NCI-H526 treated with DMSO at 0.1 percent for 48 hours (cell line): ENCODE results near the gene CEP85.

Experiments
- DNase-seq: peaks from one replicate; lab custom pipeline; 2025; lab: John Stamatoyannopoulos, UW

The CEP85 gene

GRCh38 chr1:26277719-26278118 is 43.7 kb downstream of the CEP85 start:
- DNase-seq: no peak

GRCh38 chr1:26278303-26278702 is 44.3 kb downstream of the CEP85 start:
- no peak for DNase-seq

- DNase-seq: no peak
These were observed 44.9 kb downstream of the CEP85 start for GRCh38 chr1:26278724-26279455.

GRCh38 chr1:26279456-26280332 is 45.7 kb downstream of the CEP85 start, which contains the start of gene SH3BGRL3:
Gene SH3BGRL3, plus strand, starts transcription at chr1:26280086. Its CDS starts 70 bp downstream, at chr1:26280156.
- peak; percentile 75 for DNase-seq

- no peak for DNase-seq
These were observed 46.5 kb downstream of the CEP85 start for GRCh38 chr1:26280333-26281042.

GRCh38 chr1:26281091-26281958 is 47.3 kb downstream of the CEP85 start:
- DNase-seq: no peak

- no peak for DNase-seq
These were observed 48.0 kb downstream of the CEP85 start for GRCh38 chr1:26281971-26282370.

- no peak for DNase-seq
These were observed 48.5 kb downstream of the CEP85 start for GRCh38 chr1:26282401-26282918.

GRCh38 chr1:26283279-26283853 is 49.4 kb downstream of the CEP85 start:
- no peak for DNase-seq

GRCh38 chr1:26283871-26284596 is 50.0 kb downstream of the CEP85 start:
- DNase-seq: no peak

GRCh38 chr1:26284597-26285347 is 50.8 kb downstream of the CEP85 start:
- DNase-seq: peak; percentile 13

- DNase-seq: no peak
These were observed 51.5 kb downstream of the CEP85 start for GRCh38 chr1:26285366-26286063.

GRCh38 chr1:26286064-26286416 is 52.0 kb downstream of the CEP85 start:
- no peak for DNase-seq

- DNase-seq: no peak
These were observed 53.2 kb downstream of the CEP85 start for GRCh38 chr1:26287033-26287711.

- DNase-seq: no peak
These were observed 53.8 kb downstream of the CEP85 start for GRCh38 chr1:26287811-26288210.

GRCh38 chr1:26288311-26288941 is 54.4 kb downstream of the CEP85 start:
- no peak for DNase-seq

- no peak for DNase-seq
These were observed 55.4 kb downstream of the CEP85 start for GRCh38 chr1:26289158-26290059.
